Thyroid gland (tissue), 4 donors: ENCODE data around the gene CNTD1.

Experiments used
- CTCF ChIP-seq, 6 experiments: fragments of 200-600 bp in 3 of 6; fragments of 450-650 bp in 3 of 6; sonication (generic) in 3 of 6; IDR thresholded peaks; one replicate each; pipeline ENCODE4 v1.5.1; 2016 to 2019; ENCODE audit warnings: antibody characterized with exemption in 6 of 6, mild to moderate bottlenecking in 2 of 6, inconsistent platforms in 1 of 6, moderate library complexity in 1 of 6
- POLR2A ChIP-seq, 2 donors: fragments of 450-650 bp; IDR thresholded peaks; one replicate each; pipeline ENCODE4 v1.6.1; 2017; ENCODE audit warnings: antibody characterized with exemption in 2 of 2, mild to moderate bottlenecking in 2 of 2, moderate library complexity in 1 of 2

- no peak for TF ChIP-seq CTCF (IDR thresholded peaks at IDR 0.05)
- TF ChIP-seq POLR2A (IDR thresholded peaks at IDR 0.05), result no peak
Observed at GRCh38 chr17:42853004-42853403, 54.3 kb downstream of the CNTD1 start.
